Activated CD8-positive, alpha-beta memory T cell treated with anti-CD3 and anti-CD28 coated beads, Interleukin-2, amount 50 U/mL, for 1 hour (primary cell): Measurements from ENCODE around the gene SRM.
"Not testable (repeated sequence)": the region's sequence is repeated elsewhere in the genome, so short reads cannot be mapped to it uniquely, and the experiment has no call there.

Experiments used
- DNase-seq: peaks from one replicate; pipeline ENCODE4 v3.0.0-alpha.2; 2020; ENCODE audit errors: extremely low read depth

SRM gene

DNA sequence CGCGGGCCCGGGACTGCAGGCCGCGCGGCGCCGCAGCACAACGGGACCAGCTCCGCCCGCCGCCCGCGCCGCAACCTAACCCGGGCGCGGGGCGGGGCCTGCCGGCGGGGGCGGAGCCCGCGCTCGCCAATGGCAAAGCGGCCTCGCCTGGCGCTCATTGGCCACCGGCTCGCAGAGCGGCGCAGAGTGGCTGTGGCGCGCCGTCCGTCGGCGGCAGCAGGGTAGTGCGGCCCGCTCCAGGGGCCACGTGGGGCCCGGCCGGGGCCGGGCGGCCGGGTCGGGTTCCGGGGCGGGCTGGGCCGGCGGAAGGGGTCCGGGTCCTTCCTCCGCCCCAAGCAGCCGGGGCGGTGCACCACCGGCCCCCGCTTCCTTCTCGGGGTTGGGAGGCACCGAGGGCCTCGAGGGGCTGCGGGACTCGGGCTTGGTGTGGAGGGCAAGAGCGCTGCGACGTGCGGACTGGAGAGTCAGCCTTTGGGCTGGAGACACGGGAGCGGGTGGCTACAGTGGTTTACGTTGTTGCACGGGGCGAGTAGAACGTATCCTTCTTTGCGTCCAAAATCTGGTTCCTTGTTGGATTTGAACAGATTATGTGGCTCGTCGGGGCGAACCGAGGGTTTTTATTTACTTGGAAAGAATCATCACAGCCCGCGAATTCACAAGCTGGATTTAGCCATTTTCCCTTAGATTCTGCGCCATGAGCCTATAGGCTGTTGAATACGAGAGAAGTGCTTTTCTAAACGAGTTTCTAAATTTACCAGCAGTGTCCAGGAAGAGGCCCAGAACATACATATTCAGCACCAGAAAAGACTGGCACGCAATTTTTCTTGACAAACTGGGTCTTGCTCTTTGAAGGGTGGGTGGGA is at the start of gene SRM:
Gene SRM (minus strand): TSS at position 51 of the 863 bp plus-strand sequence. CDS start 75 bp downstream, outside the sequence.
- peak; percentile 49 for DNase-seq

- no peak for DNase-seq
These were observed 49.4 kb upstream of the SRM start for GRCh38 chr1:11109047-11109760.

GRCh38 chr1:11107599-11107998 is 47.8 kb upstream of the SRM start:
- DNase-seq = no peak

- DNase-seq = no peak
These were observed 45.8 kb upstream of the SRM start for GRCh38 chr1:11105586-11105985.

DNA sequence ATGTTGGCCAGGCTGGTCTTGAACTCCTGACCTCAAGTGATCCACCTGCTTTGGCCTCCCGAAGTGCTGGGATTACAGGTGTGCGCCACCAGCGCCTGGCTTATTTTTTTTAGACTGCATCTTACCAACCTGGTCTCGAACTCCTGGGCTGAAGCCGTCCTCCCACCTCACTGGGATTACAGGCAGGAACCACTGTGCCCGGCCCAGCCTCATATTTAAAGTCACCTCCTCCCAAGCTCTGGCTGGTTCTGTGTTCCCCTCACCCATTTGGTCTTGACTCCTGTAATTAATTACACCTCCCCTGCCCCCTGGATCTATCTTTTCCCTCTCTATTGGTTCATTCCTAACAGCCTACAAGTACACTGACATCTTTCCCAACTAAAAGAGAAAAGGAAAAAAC is 41.5 kb upstream of the SRM start:
- DNase-seq = no peak

- DNase-seq = not testable (repeated sequence)
These were observed 41.0 kb upstream of the SRM start for GRCh38 chr1:11100806-11101205.

GRCh38 chr1:11100149-11100493 is 40.3 kb upstream of the SRM start:
- no peak for DNase-seq

DNA sequence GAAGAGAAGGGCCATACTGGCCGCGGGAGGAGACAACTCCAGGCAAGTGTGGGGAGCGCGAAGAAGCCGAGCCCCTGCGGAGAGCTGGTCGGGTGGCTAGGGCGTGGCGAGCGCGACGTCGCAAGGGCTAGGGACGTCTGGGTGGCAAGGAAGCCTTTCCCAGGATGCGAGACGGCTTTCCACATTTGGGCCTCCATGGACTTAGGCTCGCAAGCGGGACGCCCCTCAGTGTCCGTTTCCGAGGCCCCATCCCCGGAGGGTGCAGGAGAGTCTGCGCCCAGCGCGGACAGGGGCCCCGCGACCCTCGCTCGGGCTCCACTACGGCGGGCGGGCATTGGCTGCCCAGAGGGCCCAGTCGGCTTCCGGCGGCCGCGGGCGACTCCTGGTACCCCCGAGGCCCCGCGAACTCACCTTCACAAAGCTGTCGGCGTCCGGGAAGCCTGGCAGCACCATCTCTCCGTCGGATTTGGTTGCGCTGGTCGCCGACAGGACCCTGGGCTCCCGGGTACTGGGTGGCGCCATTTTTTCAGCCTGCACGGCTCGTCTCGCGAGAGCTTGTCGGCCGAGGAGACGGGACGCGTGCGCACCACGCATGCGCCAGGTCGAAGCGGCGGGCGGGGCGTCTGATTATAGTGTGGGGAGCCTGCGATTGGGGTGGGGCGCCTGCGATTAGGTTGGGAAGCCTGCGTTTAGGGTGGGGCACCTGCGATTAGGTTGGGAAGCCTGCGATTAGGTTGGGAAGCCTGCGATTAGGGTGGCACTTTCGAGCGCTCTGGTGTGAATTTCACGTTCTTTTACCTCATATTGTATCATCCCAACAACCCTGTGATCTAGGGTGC is 39.7 kb upstream of the SRM start, which contains the start of gene EXOSC10:
Gene EXOSC10 (minus strand): TSS at position 560 of the 839 bp plus-strand sequence. CDS start 38 bp downstream, at position 522.
- peak; percentile 83 for DNase-seq

DNA sequence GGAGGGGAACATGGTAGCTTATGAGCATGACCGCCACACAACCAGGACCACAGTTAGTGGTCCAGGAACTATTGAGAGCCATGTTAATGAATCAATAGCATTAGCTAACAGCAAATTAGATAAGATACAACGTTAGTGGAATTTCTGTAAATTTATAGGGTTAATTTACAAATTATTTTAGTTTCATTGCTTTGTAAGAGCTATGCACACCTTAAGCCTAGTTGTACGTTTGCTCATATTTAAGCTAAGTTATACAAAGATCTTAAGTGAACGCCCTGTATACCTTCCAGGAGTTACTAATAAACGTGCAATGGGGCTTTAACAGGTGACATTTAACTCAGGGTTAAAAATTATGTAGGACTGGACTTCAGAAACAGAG is 39.1 kb upstream of the SRM start:
- no peak for DNase-seq

DNA sequence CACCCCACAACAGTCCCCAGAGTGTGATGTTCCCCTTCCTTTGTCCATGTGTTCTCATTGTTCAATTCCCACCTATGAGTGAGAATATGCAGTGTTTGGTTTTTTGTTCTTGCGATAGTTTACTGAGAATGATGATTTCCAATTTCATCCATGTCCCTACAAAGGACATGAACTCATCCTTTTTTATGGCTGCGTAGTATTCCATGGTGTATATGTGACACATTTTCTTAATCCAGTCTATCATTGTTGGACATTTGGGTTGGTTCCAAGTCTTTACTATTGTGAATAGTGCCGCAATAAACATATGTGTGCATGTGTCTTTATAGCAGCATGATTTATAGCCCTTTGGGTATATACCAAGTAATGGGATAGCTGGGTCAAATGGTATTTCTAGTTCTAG is 24.0 kb upstream of the SRM start:
- DNase-seq = not testable (repeated sequence)

- DNase-seq = no peak
These were observed 21.1 kb upstream of the SRM start for GRCh38 chr1:11080931-11081330.

- DNase-seq = no peak
These were observed 18.8 kb upstream of the SRM start for GRCh38 chr1:11078631-11079030.

DNA sequence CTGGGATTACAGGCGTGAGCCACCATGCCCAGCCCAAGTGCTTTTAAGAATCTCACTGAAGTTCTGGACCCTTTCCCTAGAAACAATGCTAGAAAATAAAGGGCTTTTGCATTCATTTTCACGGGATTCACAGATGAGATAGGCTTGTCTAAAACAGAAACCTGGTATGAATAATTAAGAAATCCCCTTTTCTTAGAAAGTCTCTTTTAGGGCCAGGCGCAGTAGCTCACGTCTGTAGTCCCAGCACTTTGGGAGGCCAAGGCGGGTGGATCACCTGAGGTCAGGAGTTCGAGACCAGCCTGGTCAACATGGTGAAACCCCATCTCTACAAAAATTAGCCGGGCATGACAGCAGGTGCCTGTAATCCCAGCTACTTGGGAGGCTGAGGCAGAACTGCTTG is 13.6 kb upstream of the SRM start:
- DNase-seq = not testable (repeated sequence)

- no peak for DNase-seq
These were observed 12.5 kb upstream of the SRM start for GRCh38 chr1:11072216-11072917.

- no peak for DNase-seq
These were observed 11.8 kb upstream of the SRM start for GRCh38 chr1:11071463-11072215.

- no peak for DNase-seq
These were observed 11.1 kb upstream of the SRM start for GRCh38 chr1:11070876-11071275.

GRCh38 chr1:11068600-11069473 is 9.0 kb upstream of the SRM start:
- no peak for DNase-seq

DNA sequence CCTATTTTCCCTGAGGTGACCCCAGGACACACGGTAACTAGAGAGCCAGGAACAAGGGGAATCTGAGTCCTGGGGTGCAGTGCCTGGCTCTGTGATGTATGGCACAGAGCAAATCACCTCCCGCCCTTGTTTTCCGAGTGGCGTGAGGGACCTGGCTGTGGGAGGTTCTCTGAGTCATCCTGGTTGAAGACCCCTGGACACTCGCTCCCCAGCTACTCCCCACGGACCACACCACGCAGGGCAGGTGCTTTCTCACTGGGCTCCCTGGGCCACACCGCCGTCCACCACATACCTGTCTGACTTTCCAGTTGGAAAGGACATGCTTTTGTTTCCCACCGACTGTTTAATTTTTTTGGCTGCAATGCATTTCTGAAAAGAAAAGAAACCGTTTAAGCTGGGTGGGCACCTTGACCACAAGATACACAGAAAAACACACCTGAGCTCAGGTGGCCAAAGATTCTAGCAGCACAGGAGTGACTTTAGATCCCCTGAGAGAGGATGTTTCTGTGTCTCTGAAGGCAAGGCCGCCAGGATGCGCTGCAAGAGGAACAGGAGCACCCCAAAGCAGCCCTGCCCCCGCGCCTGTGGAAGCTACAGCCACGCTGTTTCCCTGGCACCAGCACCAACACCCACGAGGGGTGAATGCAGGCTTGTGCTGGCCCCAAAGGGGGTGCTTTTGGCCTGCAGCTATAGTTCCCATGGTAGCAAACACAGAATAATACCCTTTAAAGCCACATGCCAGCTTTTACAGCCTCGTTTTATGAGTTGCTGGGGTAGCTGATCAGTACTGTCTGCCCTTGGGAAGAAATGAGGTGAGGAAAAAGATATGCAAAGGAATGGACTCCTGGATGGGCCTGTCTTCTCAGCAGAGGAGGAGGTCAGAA is 8.1 kb upstream of the SRM start:
- no peak for DNase-seq

DNA sequence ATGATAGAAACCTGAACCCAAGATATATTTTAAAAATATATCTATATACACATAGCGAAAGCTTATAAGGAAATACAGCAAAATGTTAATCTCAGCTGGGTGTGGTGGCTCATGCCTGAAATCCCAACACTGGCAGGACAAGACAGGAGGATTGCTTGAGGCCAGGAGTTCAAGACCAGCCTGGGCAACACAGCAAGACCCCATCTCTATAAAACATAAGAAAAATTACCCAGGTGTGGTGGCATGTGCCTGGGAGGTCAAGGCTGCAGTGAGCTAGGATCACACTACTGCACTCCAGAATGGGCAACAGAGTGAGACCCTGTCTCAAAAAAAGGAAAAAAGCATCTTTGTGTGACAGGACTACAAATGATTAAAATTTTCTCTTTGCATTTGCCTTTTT is 6.0 kb upstream of the SRM start:
- no peak for DNase-seq
